Chondrocyte (in vitro differentiated cells): ENCODE data around the gene ATP8B1. TPM values are rescaled to one million over a fixed set of nuclear protein-coding genes. Genes with fewer than 3 reads are reported as not detected.

Source experiments
- DNase-seq: peaks from one replicate; pipeline ENCODE4 v3.0.0; 2021; ENCODE audit warnings: mixed read lengths, low spot score
- H3K27ac Mint-ChIP-seq: one replicate; pipeline ENCODE4 v1.8.0; 2021; ENCODE audit warnings: mild to moderate bottlenecking, moderate library complexity, mixed read lengths; ENCODE audit not compliant: unreplicated experiment
- H3K27me3 Mint-ChIP-seq: 2 replicates; pipeline ENCODE4 v1.8.0; 2021; ENCODE audit warnings: low read depth, mixed read lengths
- H3K36me3 Mint-ChIP-seq: 2 replicates; pipeline ENCODE4 v1.8.0; 2021; ENCODE audit warnings: low read depth, mixed read lengths
- H3K4me1 Mint-ChIP-seq: 2 replicates; pipeline ENCODE4 v1.8.0; 2021; ENCODE audit warnings: low read depth, mild to moderate bottlenecking, mixed read lengths
- H3K4me3 Mint-ChIP-seq: one replicate; pipeline ENCODE4 v1.8.0; 2021; ENCODE audit warnings: mild to moderate bottlenecking, moderate library complexity, mixed read lengths; ENCODE audit not compliant: unreplicated experiment
- H3K9me3 Mint-ChIP-seq: 2 replicates; pipeline ENCODE4 v1.8.0; 2021; ENCODE audit warnings: low read depth, mixed read lengths
- CTCF ChIP-seq: fragments of 200-600 bp; sonication (generic); IDR thresholded peaks from 2 replicates; pipeline ENCODE4 v1.5.0; 2021; ENCODE audit warnings: antibody characterized with exemption, mild to moderate bottlenecking, moderate library complexity
- total RNA-seq: library from RNA; stranded (reverse); gene quantifications from 3 replicates; pipeline ENCODE4 v1.2.1, GENCODE V29; 2021

The ATP8B1 gene
- total RNA-seq, 1 donor from 2014 or later = 35.4 TPM

- Mint-ChIP-seq H3K27me3 (no peaks in the 10 kb centered on the region), H3K9me3 (peaks cover 6% of the 10 kb centered on the region), H3K4me1 (peaks cover 10% of the 10 kb centered on the region), H3K27ac (peak overlapping the region; percentile 66), H3K36me3 (peaks cover 9% of the 10 kb centered on the region), H3K4me3 (no peak overlapping the region)
- TF ChIP-seq CTCF = no peak
- DNase-seq = no peak
Observed at GRCh38 chr18:57640749-57641148, 162.4 kb downstream of the ATP8B1 start.

GRCh38 chr18:57640236-57640635 is 162.9 kb downstream of the ATP8B1 start:
- no peaks in the 10 kb centered on the region for H3K27me3 Mint-ChIP-seq
- peak overlapping the region; percentile 66 for H3K27ac Mint-ChIP-seq
- DNase-seq = no peak
- no peak for TF ChIP-seq CTCF
- peaks cover 10% of the 10 kb centered on the region for H3K4me1 Mint-ChIP-seq
- no peak overlapping the region for H3K4me3 Mint-ChIP-seq
- H3K9me3 Mint-ChIP-seq = peaks cover 6% of the 10 kb centered on the region
- H3K36me3 Mint-ChIP-seq = peaks cover 9% of the 10 kb centered on the region

DNA sequence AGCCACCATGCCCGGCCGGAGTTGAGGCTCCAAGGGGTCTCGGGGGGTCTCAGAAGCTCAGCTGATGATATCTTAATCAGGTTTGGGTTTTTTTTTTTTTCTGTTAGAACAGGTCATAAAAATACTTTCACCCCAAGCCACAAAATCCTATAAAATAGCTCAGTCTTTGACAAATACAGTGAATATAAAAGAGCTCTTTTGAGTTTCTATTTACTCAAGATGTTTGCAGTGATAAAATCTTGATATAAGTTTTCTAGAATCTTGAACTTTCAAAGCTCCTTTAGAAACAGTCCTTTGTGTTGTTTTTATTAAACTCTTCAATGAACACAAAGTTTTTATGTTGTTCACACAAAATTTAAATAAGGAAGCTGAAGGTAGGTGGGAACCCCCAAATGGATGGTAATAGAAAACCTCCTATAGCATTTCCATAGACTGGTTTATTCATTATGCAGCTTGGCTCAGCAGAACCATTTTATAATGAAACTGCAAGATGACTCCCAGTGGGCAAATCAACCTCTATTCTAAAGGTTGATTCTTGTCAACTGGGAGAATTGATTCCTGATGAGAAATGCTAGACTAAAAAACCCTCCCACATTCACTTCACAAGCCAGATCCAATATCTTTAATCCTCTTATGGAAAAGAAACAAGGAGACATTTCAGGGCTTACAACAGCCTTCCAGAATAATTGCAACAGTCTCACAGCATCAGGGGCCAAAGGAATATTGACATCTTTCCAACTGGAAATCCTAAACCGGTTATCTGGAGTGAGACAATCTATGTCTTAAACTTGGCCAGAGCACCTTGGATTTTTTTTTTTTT is 167.9 kb downstream of the ATP8B1 start:
- no peaks in the 10 kb centered on the region for H3K9me3 Mint-ChIP-seq
- peaks cover 13% of the 10 kb centered on the region for H3K4me1 Mint-ChIP-seq
- H3K36me3 Mint-ChIP-seq = no peaks in the 10 kb centered on the region
- H3K27me3 Mint-ChIP-seq = no peaks in the 10 kb centered on the region
- peak overlapping the region; percentile 32 for H3K27ac Mint-ChIP-seq
- no peak overlapping the region for H3K4me3 Mint-ChIP-seq
- TF ChIP-seq CTCF = no peak
- DNase-seq = no peak

GRCh38 chr18:57631697-57632096 is 171.4 kb downstream of the ATP8B1 start:
- Mint-ChIP-seq H3K27ac (peak overlapping the region; percentile 24), H3K4me3 (peak overlapping the region; percentile 18), H3K36me3 (no peaks in the 10 kb centered on the region), H3K4me1 (peaks cover 25% of the 10 kb centered on the region), H3K27me3 (no peaks in the 10 kb centered on the region), H3K9me3 (no peaks in the 10 kb centered on the region)
- DNase-seq = no peak
- TF ChIP-seq CTCF = no peak

- no peak for TF ChIP-seq CTCF
- Mint-ChIP-seq H3K9me3 (no peaks in the 10 kb centered on the region), H3K36me3 (no peaks in the 10 kb centered on the region), H3K27ac (peak overlapping the region; percentile 95), H3K27me3 (no peaks in the 10 kb centered on the region), H3K4me3 (peak overlapping the region; percentile 96), H3K4me1 (peaks cover 25% of the 10 kb centered on the region)
- DNase-seq = no peak
Observed at GRCh38 chr18:57630754-57631595, 172.1 kb downstream of the ATP8B1 start.
